ENCODE data around the gene ARHGEF19.

DNA sequence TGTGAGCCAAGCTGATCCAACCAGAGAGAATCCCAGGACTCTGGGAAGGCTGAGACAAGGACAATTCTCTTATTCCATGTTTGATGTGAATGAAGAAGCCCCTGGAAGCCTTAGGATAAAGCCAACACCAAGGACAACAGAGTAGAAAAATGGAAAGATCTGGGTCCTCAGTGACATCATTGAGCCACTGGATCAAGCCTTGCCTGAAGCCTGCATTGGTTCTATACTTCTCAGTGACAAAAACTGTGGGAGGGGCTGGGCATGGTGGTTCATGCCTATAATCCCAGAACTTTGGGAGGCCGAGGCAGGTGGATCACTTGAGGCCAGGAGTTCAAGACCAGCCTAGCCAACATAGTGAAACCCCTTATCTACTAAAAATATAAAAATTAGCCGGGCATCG, 15.6 kb downstream of the ARHGEF19 start:
- TF ChIP-seq GATA2 (IDR thresholded peaks at IDR 0.05; ENCODE audit: low read depth, low read length) (no peak), GATA3 (IDR thresholded peaks at IDR 0.05; ENCODE audit: low read depth, low read length) (no peak)

All from SH-SY5Y (cell line).